Measurements from ENCODE around the gene ZDHHC7.

The ZDHHC7 gene

DNA sequence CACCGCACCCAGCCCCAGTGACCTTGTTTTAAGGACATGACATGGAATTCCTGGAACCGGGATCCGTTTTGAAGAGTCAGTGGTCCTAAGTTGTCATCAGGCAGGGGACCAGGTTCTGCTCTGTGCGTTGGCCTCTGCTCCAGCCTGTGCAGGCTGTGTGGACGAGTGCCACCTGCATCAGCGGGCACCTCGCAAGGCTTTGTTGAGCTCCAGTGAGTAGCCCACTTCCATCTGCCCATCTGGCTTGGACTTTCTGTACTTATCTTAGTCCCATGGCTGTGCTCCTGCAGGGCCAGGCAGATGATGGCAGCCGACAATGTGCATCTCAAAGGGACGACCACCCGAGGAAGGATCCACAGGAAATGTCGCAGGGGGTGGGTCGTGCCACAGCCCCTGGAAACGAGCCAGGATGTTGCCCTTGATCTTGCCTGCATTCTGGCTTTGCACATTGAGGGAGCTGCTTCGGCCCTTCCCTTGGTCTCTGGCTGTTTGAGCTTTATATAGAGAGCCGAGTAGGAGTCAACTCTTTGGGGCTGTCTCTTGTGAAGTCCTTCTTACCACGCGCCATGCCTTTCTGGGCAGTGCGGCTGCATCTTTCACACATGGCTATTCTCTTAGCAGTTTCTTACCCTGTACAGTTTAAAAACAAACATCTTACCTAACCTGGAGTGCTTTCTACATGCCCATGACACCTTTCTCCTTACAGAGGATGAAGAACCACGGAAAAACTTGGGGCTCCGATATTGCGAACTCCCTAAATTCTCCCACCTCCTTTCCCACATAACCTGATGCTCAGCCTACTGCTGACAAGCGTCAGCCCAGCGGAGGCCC, 34.5 kb upstream of the ZDHHC7 start:
- TF ChIP-seq, protein P1, sequence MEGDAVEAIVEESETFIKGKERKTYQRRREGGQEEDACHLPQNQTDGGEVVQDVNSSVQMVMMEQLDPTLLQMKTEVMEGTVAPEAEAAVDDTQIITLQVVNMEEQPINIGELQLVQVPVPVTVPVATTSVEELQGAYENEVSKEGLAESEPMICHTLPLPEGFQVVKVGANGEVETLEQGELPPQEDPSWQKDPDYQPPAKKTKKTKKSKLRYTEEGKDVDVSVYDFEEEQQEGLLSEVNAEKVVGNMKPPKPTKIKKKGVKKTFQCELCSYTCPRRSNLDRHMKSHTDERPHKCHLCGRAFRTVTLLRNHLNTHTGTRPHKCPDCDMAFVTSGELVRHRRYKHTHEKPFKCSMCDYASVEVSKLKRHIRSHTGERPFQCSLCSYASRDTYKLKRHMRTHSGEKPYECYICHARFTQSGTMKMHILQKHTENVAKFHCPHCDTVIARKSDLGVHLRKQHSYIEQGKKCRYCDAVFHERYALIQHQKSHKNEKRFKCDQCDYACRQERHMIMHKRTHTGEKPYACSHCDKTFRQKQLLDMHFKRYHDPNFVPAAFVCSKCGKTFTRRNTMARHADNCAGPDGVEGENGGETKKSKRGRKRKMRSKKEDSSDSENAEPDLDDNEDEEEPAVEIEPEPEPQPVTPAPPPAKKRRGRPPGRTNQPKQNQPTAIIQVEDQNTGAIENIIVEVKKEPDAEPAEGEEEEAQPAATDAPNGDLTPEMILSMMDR (IDR thresholded peaks at IDR 0.05; ENCODE audit: low read depth, low read length) = no peak
- no peaks in the 10 kb centered on the region for H3K27me3 ChIP-seq
- DNase-seq = no peak
- no peaks in the 10 kb centered on the region for H3K36me3 ChIP-seq
- no peak overlapping the region for H3K4me3 ChIP-seq (ENCODE audit: low read depth, low read length)
- H3K4me1 ChIP-seq = peaks cover 15% of the 10 kb centered on the region
- H3K9me3 ChIP-seq = no peaks in the 10 kb centered on the region

DNA sequence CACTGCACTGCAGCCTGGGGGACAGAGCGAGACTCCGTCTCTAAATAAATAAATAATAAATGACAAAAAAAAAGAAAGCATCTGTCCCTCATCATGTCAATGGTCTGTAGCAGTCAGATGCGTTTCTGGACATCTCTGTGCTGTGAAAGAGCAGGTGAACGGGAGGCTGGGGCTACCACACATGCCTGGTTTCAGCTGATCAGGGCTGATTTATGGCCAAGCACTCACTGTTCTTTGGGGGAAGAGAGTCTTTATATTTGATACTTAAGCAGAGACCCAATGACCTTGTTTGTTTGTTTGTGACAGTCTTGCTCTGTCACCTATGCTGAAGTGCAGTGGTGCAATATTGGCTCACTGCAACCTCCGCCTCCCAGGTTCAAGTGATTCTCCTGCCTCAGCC, 33.7 kb upstream of the ZDHHC7 start:
- peaks cover 18% of the 10 kb centered on the region for H3K4me1 ChIP-seq
- no peaks in the 10 kb centered on the region for H3K27me3 ChIP-seq
- H3K36me3 ChIP-seq = no peaks in the 10 kb centered on the region
- DNase-seq = no peak
- no peak overlapping the region for H3K4me3 ChIP-seq (ENCODE audit: low read depth, low read length)
- H3K9me3 ChIP-seq = no peaks in the 10 kb centered on the region
- TF ChIP-seq, protein P1 (IDR thresholded peaks at IDR 0.05; ENCODE audit: low read depth, low read length) = no peak

DNA sequence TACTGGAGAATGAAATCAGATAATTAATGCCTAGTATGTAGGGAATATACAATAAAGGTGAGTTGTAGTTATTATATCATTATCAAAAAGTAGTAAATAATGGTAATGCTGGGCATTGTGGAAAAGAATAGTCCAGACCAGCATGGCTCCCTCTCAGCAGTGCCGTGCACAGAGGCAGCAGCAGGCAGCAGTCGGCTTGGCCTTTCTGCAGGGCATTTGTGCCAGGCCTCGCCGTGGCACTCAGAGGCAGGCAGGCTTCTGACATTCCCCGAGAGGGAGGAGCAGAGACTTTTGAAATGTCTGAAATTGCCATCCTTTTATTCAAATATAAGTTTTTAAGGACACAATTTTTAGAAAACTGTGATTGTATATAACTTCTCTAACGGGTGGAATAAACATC, 31.3 kb upstream of the ZDHHC7 start:
- TF ChIP-seq, protein P1 (IDR thresholded peaks at IDR 0.05; ENCODE audit: low read depth, low read length) = no peak

DNA sequence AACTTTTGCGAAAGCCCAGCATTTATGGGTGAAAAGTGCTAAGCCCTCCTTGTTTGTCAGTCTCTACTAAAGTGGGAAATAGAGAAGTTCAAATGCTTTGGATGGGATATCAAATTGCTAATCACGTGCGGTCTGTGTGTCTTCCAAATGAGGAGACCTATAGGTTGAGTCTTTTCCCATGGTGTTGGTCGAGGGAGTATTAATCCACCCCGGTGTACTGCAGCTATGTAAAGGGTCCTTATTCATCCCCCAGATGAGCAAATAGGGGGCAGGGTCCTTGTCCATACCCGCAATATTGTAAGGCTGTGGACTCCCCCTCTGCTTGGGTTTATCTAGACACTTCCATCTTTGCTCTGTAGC, 30.8 kb upstream of the ZDHHC7 start:
- Histone ChIP-seq H3K9me3 (no peaks in the 10 kb centered on the region), H3K4me3 (ENCODE audit: low read depth, low read length) (no peak overlapping the region), H3K27me3 (no peaks in the 10 kb centered on the region), H3K36me3 (no peaks in the 10 kb centered on the region), H3K4me1 (peaks cover 20% of the 10 kb centered on the region)
- TF ChIP-seq, protein P1 (IDR thresholded peaks at IDR 0.05; ENCODE audit: low read depth, low read length) = no peak
- DNase-seq = no peak

More for the DNA sequence above, 31.3 kb upstream of the ZDHHC7 start:
- H3K36me3 ChIP-seq = no peaks in the 10 kb centered on the region
- peaks cover 18% of the 10 kb centered on the region for H3K4me1 ChIP-seq
- H3K4me3 ChIP-seq (ENCODE audit: low read depth, low read length) = no peak overlapping the region
- H3K27me3 ChIP-seq = no peaks in the 10 kb centered on the region
- H3K9me3 ChIP-seq = no peaks in the 10 kb centered on the region
- DNase-seq = no peak

DNA sequence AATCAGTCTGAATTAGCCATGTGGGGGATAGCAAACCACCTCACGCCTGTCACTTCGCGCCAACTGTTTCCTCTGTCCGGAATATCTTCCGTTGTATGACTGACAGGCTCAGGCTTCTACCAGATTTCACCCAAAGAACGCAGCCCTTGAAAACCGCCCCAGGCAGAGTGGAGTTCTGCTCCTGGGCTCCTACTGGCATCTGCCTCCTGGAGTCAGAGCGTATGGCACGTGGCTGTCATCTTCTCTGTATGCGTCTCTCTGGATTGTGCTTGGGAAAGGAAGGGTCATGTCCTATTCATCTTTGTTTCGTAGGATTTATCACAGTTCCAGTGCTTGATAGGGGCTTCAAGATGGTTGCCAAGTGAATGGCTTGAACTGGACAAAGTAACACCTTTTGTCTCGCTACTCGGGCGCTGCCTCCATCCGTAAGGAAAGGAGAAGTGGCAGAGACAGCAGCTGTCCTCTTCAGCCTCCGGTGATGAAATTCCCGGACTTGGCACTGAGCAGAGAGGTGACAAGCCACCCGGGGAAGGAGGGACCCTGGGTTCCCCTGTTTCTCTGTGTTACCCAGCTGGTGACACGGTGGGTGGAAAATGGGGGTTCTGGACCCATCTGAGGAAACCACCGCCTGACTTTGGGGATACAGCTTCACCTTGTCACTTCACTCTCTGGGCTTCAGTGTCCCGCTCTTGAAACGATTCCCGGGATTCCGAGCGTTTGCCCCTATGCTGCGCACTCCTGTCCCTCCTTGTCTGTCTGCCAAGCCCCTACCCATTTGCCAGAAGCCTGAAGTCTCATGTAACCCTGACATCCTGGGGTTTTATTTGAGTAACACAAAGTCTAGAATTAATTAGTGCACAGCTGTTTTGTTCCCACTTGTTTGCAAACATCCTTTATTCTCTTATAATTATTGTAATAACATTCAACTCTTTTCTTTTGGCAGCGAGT, 30.2 kb upstream of the ZDHHC7 start:
- H3K36me3 ChIP-seq = no peaks in the 10 kb centered on the region
- peak overlapping the region; percentile 28 for H3K4me3 ChIP-seq (ENCODE audit: low read depth, low read length)
- TF ChIP-seq, protein P1 (IDR thresholded peaks at IDR 0.05; ENCODE audit: low read depth, low read length) = no peak
- DNase-seq = peak; percentile 70
- no peaks in the 10 kb centered on the region for H3K9me3 ChIP-seq
- H3K27me3 ChIP-seq = no peaks in the 10 kb centered on the region
- H3K4me1 ChIP-seq = peaks cover 23% of the 10 kb centered on the region

Measured in BE2C (cell line).